Left kidney (tissue), 1 donor: ENCODE measurements around the gene SAAL1. TPM values are rescaled to one million over a fixed set of nuclear protein-coding genes. Genes with fewer than 3 reads are reported as not detected.

Source experiments
- polyA plus RNA-seq: library from polyadenylated mRNA; unstranded; fragments of 120-200 nt; gene quantifications from one replicate; pipeline ENCODE4 v1.2.1, GENCODE V29; 2013; ENCODE audit not compliant: insufficient read length

Gene SAAL1
- polyA plus RNA-seq, 1 donor: 42.9 TPM

Other genes starting within 250 kb of the SAAL1 start
- gene SERGEF, start 93.0 kb downstream of the SAAL1 start, polyA plus RNA-seq: 18.1 TPM
- 3.0 TPM for gene TPH1, start 59.8 kb downstream of the SAAL1 start, polyA plus RNA-seq
- not detected for gene MRGPRX3, start 26.5 kb upstream of the SAAL1 start, polyA plus RNA-seq
- gene MRGPRX4, start 66.8 kb upstream of the SAAL1 start, polyA plus RNA-seq: not detected
- gene SAA4, start 130.7 kb upstream of the SAAL1 start, polyA plus RNA-seq: not detected
- gene SAA2, start 142.6 kb upstream of the SAAL1 start, polyA plus RNA-seq: not detected
- gene SAA1, start 160.2 kb upstream of the SAAL1 start, polyA plus RNA-seq: not detected
- 26.9 TPM for gene HPS5, start 216.1 kb upstream of the SAAL1 start, polyA plus RNA-seq
- 67.8 TPM for gene GTF2H1, start 216.5 kb upstream of the SAAL1 start, polyA plus RNA-seq